Measurements from ENCODE around the gene ZNF786.

ZNF786 gene

GRCh38 chr7:149027611-149028345, 62.7 kb downstream of the ZNF786 start:
- no peak for DNase-seq

GRCh38 chr7:149027055-149027454, 63.5 kb downstream of the ZNF786 start:
- DNase-seq, result no peak

- DNase-seq, result no peak
Measured at GRCh38 chr7:149023662-149024061, 66.9 kb downstream of the ZNF786 start.

- no peak for DNase-seq
Measured at GRCh38 chr7:149022756-149023360, 67.7 kb downstream of the ZNF786 start.

GRCh38 chr7:149021725-149022062, 68.8 kb downstream of the ZNF786 start:
- DNase-seq, result no peak

- DNase-seq, result no peak
Measured at GRCh38 chr7:149020483-149020882, 70.0 kb downstream of the ZNF786 start.

Measured in NCI-H774 (cell line).